HEK293 (cell line): Measurements from ENCODE around the gene VPS13D.
A peak's percentile ranks its signal among the peaks of the same experiment; 100 is the strongest.

ENCODE experiments used
- CTCF ChIA-PET: fragments of 350-600 bp; formaldehyde crosslinking; extraction: SDS; loops from one replicate; lab custom pipeline; 2021; ENCODE audit warnings: antibody characterized with exemption; lab: Yijun Ruan, JAX
- POLR2A ChIA-PET: fragments of 300-600 bp; formaldehyde crosslinking; extraction: SDS; loops from one replicate; lab custom pipeline; 2020; ENCODE audit warnings: antibody characterized with exemption, inconsistent platforms; lab: Yijun Ruan, JAX
- H3K27ac ChIP-seq: fragments of 200-500 bp; sonication (Bioruptor generic); 2 replicates; pipeline ENCODE4 v1.5.1; 2014; ENCODE audit warnings: low read depth, low read length, control low read depth, inconsistent platforms; ENCODE audit errors: extremely low read depth
- H3K36me3 ChIP-seq, 2 experiments: fragments of 200-500 bp in 1 of 2; sonication (Bioruptor generic) in 1 of 2; 1 replicate in 1 of 2; 2 replicates in 1 of 2; pipeline ENCODE4 v1.5.1; 2014 to 2017; ENCODE audit warnings: inconsistent platforms in 2 of 2, low read length in 2 of 2; ENCODE audit not compliant: control insufficient read depth in 2 of 2, insufficient read depth in 1 of 2
- H3K4me1 ChIP-seq: fragments of 200-500 bp; sonication (Bioruptor generic); 2 replicates; pipeline ENCODE4 v1.5.1; 2014; ENCODE audit warnings: mild to moderate bottlenecking, low read length, inconsistent platforms; ENCODE audit not compliant: control insufficient read depth, insufficient read depth
- H3K4me3 ChIP-seq: 2 replicates; pipeline ENCODE4 v1.5.1; 2011; ENCODE audit warnings: low read depth, mild to moderate bottlenecking, control low read depth, low read length, moderate library complexity
- H3K9me3 ChIP-seq: fragments of 200-500 bp; sonication (Bioruptor generic); 2 replicates; pipeline ENCODE4 v1.5.1; 2014; ENCODE audit warnings: low read depth, low read length, inconsistent platforms; ENCODE audit not compliant: control insufficient read depth, insufficient read depth
- GLIS1 ChIP-seq: fragments of 450-650 bp; formaldehyde crosslinking; IDR thresholded peaks from 2 replicates; pipeline ENCODE4 v1.5.1; 2016; ENCODE audit warnings: missing biosample characterization, missing genetic modification characterization
- GLIS2 ChIP-seq: fragments of 450-650 bp; formaldehyde crosslinking; IDR thresholded peaks from 2 replicates; pipeline ENCODE4 v1.5.1; 2016; ENCODE audit warnings: missing biosample characterization, missing genetic modification characterization
- KLF16 ChIP-seq: fragments of 450-650 bp; formaldehyde crosslinking; IDR thresholded peaks from 2 replicates; pipeline ENCODE4 v1.5.1; 2017; ENCODE audit warnings: missing biosample characterization, missing genetic modification characterization
- KLF9 ChIP-seq: fragments of 450-650 bp; formaldehyde crosslinking; IDR thresholded peaks from 2 replicates; pipeline ENCODE4 v1.5.1; 2016; ENCODE audit warnings: missing biosample characterization, missing genetic modification characterization, low read depth
- SP2 ChIP-seq: fragments of 450-650 bp; formaldehyde crosslinking; IDR thresholded peaks from 2 replicates; pipeline ENCODE4 v1.5.1; 2016; ENCODE audit warnings: missing biosample characterization, missing genetic modification characterization
- YY2 ChIP-seq: fragments of 450-650 bp; formaldehyde crosslinking; IDR thresholded peaks from 2 replicates; pipeline ENCODE4 v1.5.1; 2016; ENCODE audit warnings: missing biosample characterization, missing genetic modification characterization
- ZBTB10 ChIP-seq: fragments of 450-650 bp; formaldehyde crosslinking; IDR thresholded peaks from 2 replicates; pipeline ENCODE4 v1.5.1; 2016; ENCODE audit warnings: missing biosample characterization, missing genetic modification characterization
- ZBTB26 ChIP-seq: fragments of 450-650 bp; formaldehyde crosslinking; optimal IDR thresholded peaks from 2 replicates; pipeline ENCODE3; 2016; ENCODE audit warnings: missing biosample characterization, mild to moderate bottlenecking, missing genetic modification characterization
- ZBTB48 ChIP-seq: fragments of 450-650 bp; formaldehyde crosslinking; IDR thresholded peaks from 2 replicates; pipeline ENCODE4 v1.5.1; 2016; ENCODE audit warnings: missing biosample characterization, missing genetic modification characterization
- ZBTB49 ChIP-seq: fragments of 450-650 bp; formaldehyde crosslinking; IDR thresholded peaks from 2 replicates; pipeline ENCODE4 v1.5.1; 2016; ENCODE audit warnings: missing biosample characterization, missing genetic modification characterization, low read depth
- ZBTB7A ChIP-seq: fragments of 450-650 bp; formaldehyde crosslinking; IDR thresholded peaks from 2 replicates; pipeline ENCODE4 v1.5.1; 2016; ENCODE audit warnings: low read depth, missing biosample characterization, missing genetic modification characterization
- ZFP3 ChIP-seq: fragments of 450-650 bp; formaldehyde crosslinking; IDR thresholded peaks from 2 replicates; pipeline ENCODE4 v1.5.1; 2016; ENCODE audit warnings: low read depth, missing biosample characterization, missing genetic modification characterization
- ZNF266 ChIP-seq: fragments of 450-650 bp; formaldehyde crosslinking; IDR thresholded peaks from 2 replicates; pipeline ENCODE4 v1.5.1; 2016; ENCODE audit warnings: missing biosample characterization, missing genetic modification characterization, low read depth
- ZNF501 ChIP-seq: fragments of 450-650 bp; formaldehyde crosslinking; IDR thresholded peaks from 2 replicates; pipeline ENCODE4 v1.5.1; 2016; ENCODE audit warnings: missing biosample characterization, missing genetic modification characterization
- ZNF600 ChIP-seq: fragments of 450-650 bp; formaldehyde crosslinking; IDR thresholded peaks from 2 replicates; pipeline ENCODE4 v1.5.1; 2016; ENCODE audit warnings: missing biosample characterization, missing genetic modification characterization
- ZNF692 ChIP-seq: fragments of 450-650 bp; formaldehyde crosslinking; IDR thresholded peaks from 2 replicates; pipeline ENCODE4 v1.5.1; 2016; ENCODE audit warnings: missing biosample characterization, missing genetic modification characterization

Gene VPS13D

GRCh38 chr1:12230549-12231275 is 882 bp downstream of the VPS13D start (continued):
- TF ChIP-seq KLF9 (tag by site-specific recombination) (peak; percentile 54), ZBTB10 (peak; percentile 11; the same call in 1 of the 2 replicates), GLIS1 (tag by site-specific recombination) (peak; percentile 64; the same call in 1 of the 2 replicates), ZBTB26 (tag by site-specific recombination) (peak; percentile 10), ZNF692 (tag by site-specific recombination) (peak; percentile 40; the same call in 1 of the 2 replicates), ZBTB7A (tag by site-specific recombination) (0 out of 2 replicates have a peak, but pooled peaks have one; percentile 37), ZNF600 (tag by site-specific recombination) (peak; percentile 66), SP2 (tag by site-specific recombination) (peak; percentile 53), GLIS2 (peak; percentile 59), ZBTB48 (tag by site-specific recombination) (0 out of 2 replicates have a peak, but pooled peaks have one; percentile 16), ZBTB49 (no peak)

GRCh38 chr1:12231276-12231595 is 1.4 kb downstream of the VPS13D start:
- Histone ChIP-seq H3K9me3 (no peaks in the 10 kb centered on the region), H3K36me3 (peaks cover 0 to 22% of the 10 kb centered on the region in 2 experiments; a peak in 2 of 3 replicates), H3K27ac (no peak overlapping the region), H3K4me3 (peak overlapping the region; percentile 87), H3K4me1 (0 out of 2 replicates have a peak, but pooled peaks cover 3% of the 10 kb centered on the region)
- no peak for TF ChIP-seq ZNF266 (tag by site-specific recombination)
- TF ChIP-seq YY2 (tag by site-specific recombination), result no peak
- TF ChIP-seq ZNF501 (tag by site-specific recombination), result no peak
- TF ChIP-seq ZFP3 (tag by site-specific recombination), result no peak
- TF ChIP-seq KLF16 (tag by site-specific recombination), result no peak
- ChIA-PET POLR2A (interaction anchor here (0.9 kb wide), 1 partner anchor 386 kb away, joined by 3 read pairs; no protein-coding TSS in a partner anchor), CTCF (no interaction called here)
